Urinary bladder (tissue), 4 donors: Measurements from ENCODE around the gene SEC14L5. TPM values are rescaled to one million over a fixed set of nuclear protein-coding genes. Genes with fewer than 3 reads are reported as not detected.

ENCODE experiments used
- DNase-seq: peaks from one replicate; pipeline ENCODE4 v3.0.0-alpha.2; 2015; ENCODE audit errors: extremely low spot score
- H3K27ac ChIP-seq: one replicate; pipeline ENCODE4 v1.5.1; 2013; ENCODE audit warnings: low read depth, mild to moderate bottlenecking, moderate library complexity
- H3K36me3 ChIP-seq: one replicate; pipeline ENCODE4 v1.6.1; 2013; ENCODE audit warnings: mild to moderate bottlenecking, moderate library complexity; ENCODE audit not compliant: insufficient read depth
- H3K4me1 ChIP-seq: one replicate; pipeline ENCODE4 v1.6.1; 2013; ENCODE audit warnings: mild to moderate bottlenecking, moderate library complexity; ENCODE audit not compliant: insufficient read depth
- H3K4me3 ChIP-seq: one replicate; pipeline ENCODE4 v1.5.1; 2013; ENCODE audit warnings: low read depth, low read length
- whole genome bisulfite sequencing: extraction: QIAGEN DNeasy Blood & Tissue Kit; methylation state at CpG from one replicate; pipeline ENCODE4 v1.1.7; 2013; 5-methylcytosine and 5-hydroxymethylcytosine counted together
- polyA plus RNA-seq: library from polyadenylated mRNA; stranded (reverse); fragments of 200-250 nt; gene quantifications from one replicate; pipeline ENCODE4 v1.2.3, GENCODE V29; 2013
- total RNA-seq: library from RNA; depleted of rRNA; stranded (reverse); fragments of >200 nt; gene quantifications from one replicate; pipeline ENCODE4 v1.2.3, GENCODE V29; 2014
- donor health status: healthy with polysubstance abuse.
- donor health status: healthy.

Gene SEC14L5
- total and polyA plus RNA-seq, 2 donors, result 0.42 to 0.48 TPM

DNA sequence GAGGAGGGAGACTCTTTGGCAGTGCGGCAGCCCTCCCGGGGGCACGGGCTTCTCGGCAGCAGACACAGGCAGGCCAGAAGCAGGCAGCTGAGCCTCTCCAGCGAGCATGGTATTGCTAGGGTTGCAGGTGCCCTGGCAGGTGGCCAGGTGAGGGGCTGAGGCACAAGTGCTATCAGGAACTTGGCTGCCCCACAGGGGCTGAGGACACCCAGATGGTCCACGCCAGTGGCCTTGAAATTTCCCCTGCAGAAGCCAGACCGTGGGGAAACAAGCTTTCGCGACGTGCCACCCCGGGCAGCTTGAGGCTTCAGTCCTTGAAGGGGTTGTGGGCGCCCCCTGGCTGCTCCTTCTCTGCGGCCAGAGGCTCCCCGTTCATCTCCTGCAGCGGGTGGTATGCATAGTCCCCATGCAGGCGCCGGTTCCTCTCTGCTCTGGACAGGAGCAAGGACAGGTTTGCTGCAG lies 67.1 kb downstream of the SEC14L5 start:
- Histone ChIP-seq H3K4me1 (no peaks in the 10 kb centered on the region), H3K36me3 (no peaks in the 10 kb centered on the region), H3K4me3 (no peak overlapping the region), H3K27ac (no peak overlapping the region)
- WGBS, result 41% methylated on average over 17 of the region's 17 CpGs
- DNase-seq, result no peak

GRCh38 chr16:5026664-5027063 lies 68.5 kb downstream of the SEC14L5 start:
- Histone ChIP-seq H3K4me3 (no peak overlapping the region), H3K36me3 (no peaks in the 10 kb centered on the region), H3K4me1 (no peaks in the 10 kb centered on the region), H3K27ac (no peak overlapping the region)
- WGBS, result 92% methylated on average over 8 of the region's 8 CpGs
- no peak for DNase-seq

DNA sequence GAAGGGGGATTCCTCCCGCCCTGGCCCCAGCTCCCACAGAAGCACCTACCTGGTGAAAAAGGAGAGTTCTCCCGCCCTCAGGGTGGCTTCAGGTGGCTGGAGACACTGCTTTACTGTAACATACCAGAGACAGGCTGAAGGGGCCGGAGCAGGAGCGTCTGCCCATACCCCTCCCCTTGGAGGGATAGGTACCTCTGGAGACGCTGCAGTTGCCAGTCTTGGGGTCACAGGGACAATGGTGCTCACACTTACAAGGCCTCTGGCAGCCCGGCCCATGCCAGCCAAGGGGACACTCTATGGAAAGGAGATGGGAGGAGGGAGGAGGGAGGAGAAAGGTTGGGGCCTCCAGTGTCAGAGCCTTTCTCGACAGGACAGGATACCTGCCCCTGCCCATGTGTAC lies 69.0 kb downstream of the SEC14L5 start:
- no peak overlapping the region for H3K4me3 ChIP-seq
- WGBS, result 92% methylated on average over 7 of the region's 7 CpGs
- DNase-seq, result no peak
- no peaks in the 10 kb centered on the region for H3K36me3 ChIP-seq
- no peak overlapping the region for H3K27ac ChIP-seq
- no peaks in the 10 kb centered on the region for H3K4me1 ChIP-seq

GRCh38 chr16:5027575-5028235 lies 69.6 kb downstream of the SEC14L5 start:
- Histone ChIP-seq H3K36me3 (no peaks in the 10 kb centered on the region), H3K27ac (no peak overlapping the region), H3K4me3 (no peak overlapping the region), H3K4me1 (no peaks in the 10 kb centered on the region)
- no peak for DNase-seq
- WGBS, result 94% methylated on average over 32 of the region's 32 CpGs

DNA sequence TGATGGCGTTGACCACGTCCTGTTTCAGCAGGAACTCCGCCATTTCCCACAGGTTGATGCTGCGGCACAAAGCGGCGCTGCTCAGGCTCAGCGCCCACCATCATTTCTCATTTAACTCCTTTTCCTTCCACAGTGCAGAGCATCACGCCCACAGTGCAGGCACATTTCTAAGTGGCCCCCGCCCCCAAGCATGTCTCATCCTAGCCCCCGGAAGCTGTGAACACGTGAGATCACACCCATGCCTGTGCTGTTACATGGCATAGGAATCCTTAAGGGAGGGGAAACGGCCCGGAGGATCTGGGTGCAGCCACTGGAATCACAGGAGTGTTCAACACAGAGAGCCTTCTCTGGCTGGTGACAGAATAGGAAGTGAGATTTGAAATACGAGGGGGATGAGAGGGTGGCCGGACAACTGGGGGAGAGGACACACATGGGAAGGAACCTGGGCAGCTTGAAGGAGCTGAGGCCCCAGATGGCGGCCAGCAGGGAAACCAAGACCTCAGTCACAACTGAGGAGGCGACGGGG lies 70.9 kb downstream of the SEC14L5 start:
- no peak for DNase-seq
- 88% methylated on average over 18 of the region's 18 CpGs for WGBS
- Histone ChIP-seq H3K4me3 (no peak overlapping the region), H3K4me1 (no peaks in the 10 kb centered on the region), H3K36me3 (no peaks in the 10 kb centered on the region), H3K27ac (no peak overlapping the region)

DNA sequence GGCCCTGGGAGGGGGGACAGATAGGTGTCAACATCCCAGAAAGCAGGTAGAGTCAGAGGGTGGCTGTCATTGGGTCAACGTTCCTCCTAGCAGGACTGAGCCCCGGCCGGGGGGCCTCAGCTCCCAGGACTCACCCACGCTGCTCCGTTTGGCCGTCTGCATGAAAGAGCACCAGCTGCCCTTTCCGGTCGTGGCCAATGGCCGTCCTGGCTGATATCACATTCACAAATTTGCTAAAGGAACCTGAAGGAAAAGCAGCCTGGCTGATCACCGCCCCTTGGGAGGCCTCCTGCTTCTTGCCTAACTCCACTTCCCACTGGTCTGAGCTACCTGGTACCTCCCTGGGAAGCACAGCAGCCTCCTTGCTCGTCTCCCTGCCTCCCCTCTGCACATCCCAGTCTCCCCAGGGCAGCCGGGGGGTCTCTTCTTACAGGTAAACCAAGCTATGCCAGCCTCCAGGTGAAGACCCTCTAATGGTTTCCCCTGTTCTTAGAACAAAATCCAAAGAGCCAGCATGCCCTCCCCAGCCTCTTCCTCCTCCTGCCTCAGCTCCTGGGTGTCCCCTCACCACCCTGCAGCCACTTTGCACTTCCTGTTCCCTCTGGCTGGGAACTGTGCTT lies 72.2 kb downstream of the SEC14L5 start:
- 84% methylated on average over 12 of the region's 12 CpGs for WGBS
- no peak for DNase-seq
- no peaks in the 10 kb centered on the region for H3K36me3 ChIP-seq
- H3K4me3 ChIP-seq, result no peak overlapping the region
- H3K27ac ChIP-seq, result no peak overlapping the region
- H3K4me1 ChIP-seq, result no peaks in the 10 kb centered on the region

DNA sequence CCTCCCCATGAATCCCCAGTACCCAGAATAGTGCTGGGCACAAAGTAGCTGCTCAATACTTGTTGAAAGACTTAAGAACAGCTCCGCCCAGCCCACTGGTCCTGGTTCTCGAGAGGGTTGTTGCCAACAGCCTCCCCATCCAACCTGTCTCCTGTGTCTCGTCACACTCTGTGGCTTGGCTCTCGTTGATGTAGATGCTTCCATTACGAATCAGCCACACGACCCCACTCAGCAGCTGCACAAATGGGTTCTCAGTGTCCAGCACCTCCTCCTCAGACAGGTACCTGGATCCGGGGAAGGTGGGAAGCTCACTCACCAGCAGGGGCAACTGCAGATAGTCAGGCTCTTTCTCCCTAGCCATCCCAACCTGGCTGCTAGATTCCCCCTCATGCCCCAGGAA lies 73.5 kb downstream of the SEC14L5 start:
- WGBS, result 82% methylated on average over 7 of the region's 7 CpGs
- H3K4me1 ChIP-seq, result no peaks in the 10 kb centered on the region
- H3K27ac ChIP-seq, result no peak overlapping the region
- DNase-seq, result no peak
- no peak overlapping the region for H3K4me3 ChIP-seq
- no peaks in the 10 kb centered on the region for H3K36me3 ChIP-seq

- H3K36me3 ChIP-seq, result no peaks in the 10 kb centered on the region
- peak overlapping the region; percentile 91 for H3K4me3 ChIP-seq
- no peak for DNase-seq
- 38% methylated on average over 12 of the region's 12 CpGs for WGBS
- no peak overlapping the region for H3K27ac ChIP-seq
- H3K4me1 ChIP-seq, result no peaks in the 10 kb centered on the region
These were observed 74.6 kb downstream of the SEC14L5 start for GRCh38 chr16:5032748-5033167.

DNA sequence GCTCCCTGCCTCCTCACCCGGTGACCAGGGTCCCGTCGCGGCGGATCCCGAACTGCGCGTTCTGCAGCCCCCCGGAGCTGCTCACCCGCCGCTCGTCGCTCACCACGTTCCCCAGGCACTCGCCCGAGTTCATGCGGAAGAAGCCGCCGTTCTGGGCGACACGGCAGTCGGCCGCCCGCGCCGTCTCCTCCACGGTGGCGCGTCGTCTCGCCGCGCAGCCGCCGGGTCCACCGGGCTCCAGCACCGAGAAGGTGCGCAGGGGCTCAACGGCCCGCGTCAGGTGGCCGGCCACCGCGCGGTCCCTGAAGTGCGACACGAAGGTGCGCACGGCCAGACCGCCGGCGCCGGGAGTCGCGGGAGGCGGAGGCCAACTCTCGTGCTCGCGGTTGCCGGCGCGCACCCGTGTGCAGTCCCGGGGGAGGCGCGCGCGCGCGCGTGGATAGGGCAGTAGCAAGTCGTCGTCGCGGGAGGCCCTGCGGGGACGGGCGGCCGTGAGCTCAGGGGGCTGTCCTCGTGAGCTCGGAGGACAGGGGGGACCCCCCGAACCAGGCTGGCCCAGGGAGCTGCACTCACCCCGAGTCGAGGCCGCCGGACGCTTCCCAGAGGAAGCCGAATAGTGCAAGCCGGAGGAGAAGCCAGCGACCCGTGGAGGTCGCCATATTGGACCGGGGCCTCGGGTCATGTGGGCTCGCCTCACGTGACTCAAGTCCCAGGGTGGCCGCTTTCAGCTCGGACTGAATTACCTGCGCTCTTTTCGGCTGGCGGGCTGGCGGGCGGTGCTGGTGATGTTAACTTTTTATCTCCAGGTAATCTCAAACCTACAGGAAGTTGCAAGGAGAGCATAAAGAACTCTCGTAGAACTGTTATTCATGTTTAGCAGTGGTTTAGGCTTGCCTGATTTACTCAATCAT lies 75.4 kb downstream of the SEC14L5 start, which contains the start of gene NAGPA:
NAGPA (minus strand) TSS at position 680 of the 911 bp plus-strand sequence; CDS start at position 659, 21 bp downstream.
- under 1% methylated on average over 104 of the region's 104 CpGs for WGBS
- H3K4me1 ChIP-seq, result no peaks in the 10 kb centered on the region
- peak within 1 kb of the TSS; percentile 91 for H3K4me3 ChIP-seq
- no peak within 1 kb of the TSS for H3K27ac ChIP-seq
- H3K36me3 ChIP-seq, result no peaks in the 10 kb centered on the region
- DNase-seq, result peak; percentile 58

DNA sequence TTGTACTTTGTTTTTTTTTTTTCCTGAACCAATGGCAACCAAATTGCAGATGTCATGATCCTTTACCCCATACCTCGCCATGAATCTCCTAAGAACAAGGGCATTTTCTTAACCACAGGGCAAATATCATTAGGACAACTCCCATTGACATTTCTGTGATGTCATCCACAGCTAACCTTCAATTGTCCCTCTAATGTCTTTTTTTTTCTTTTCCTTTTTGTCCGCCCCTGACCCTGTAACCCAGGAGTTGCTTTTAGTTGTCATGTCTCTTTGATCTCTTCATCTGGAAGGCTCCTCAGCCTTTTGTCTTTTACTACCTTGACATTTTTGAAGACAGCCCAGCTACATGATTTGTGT lies 76.0 kb downstream of the SEC14L5 start:
- H3K4me1 ChIP-seq, result no peaks in the 10 kb centered on the region
- H3K36me3 ChIP-seq, result no peaks in the 10 kb centered on the region
- DNase-seq, result no peak
- no peak overlapping the region for H3K27ac ChIP-seq
- 17% methylated on average over 2 of the region's 2 CpGs for WGBS
- H3K4me3 ChIP-seq, result peak overlapping the region; percentile 91

DNA sequence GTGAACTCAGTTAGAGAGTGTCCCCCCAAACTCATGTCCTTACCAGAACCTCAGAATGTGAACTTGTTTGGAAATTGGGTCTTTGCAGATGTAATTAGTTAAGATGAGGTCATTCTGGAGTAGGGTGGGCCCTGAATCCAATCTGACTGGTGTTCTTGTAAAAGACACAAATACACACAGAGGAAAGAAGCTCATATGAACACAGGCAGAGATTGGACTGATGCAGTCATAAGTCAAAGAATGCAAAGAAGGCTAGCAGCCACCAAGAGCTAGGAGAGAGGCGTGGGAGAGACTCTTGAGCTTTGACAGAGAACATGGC lies 77.7 kb downstream of the SEC14L5 start:
- 68% methylated on average over 1 of the region's 1 CpG for WGBS
- Histone ChIP-seq H3K4me3 (no peak overlapping the region), H3K4me1 (no peaks in the 10 kb centered on the region), H3K36me3 (no peaks in the 10 kb centered on the region), H3K27ac (no peak overlapping the region)
- DNase-seq, result no peak

- Histone ChIP-seq H3K4me1 (no peaks in the 10 kb centered on the region), H3K4me3 (no peak overlapping the region), H3K27ac (no peak overlapping the region), H3K36me3 (no peaks in the 10 kb centered on the region)
- no peak for DNase-seq
- WGBS, result 48% methylated on average over 12 of the region's 12 CpGs
These were observed 78.4 kb downstream of the SEC14L5 start for GRCh38 chr16:5036228-5037156.

DNA sequence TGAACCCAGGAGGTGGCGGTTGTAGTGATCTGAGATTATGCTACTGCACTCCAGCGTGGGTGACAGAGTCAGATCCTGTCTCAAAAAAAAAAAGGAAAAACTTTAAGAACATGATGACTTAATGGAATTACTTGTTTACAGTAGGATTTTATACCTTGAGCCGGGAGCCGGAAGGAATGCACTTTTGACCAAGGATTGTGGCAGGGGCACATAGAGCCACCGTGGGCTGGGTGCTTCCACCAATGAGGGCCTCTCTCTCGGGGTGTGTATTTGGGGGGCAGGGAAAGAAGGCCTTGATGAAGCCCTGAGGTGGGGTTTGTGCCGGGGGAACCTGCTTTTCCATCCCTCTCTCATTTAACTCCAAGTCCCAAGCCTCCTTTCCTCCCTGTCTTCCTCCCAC lies 82.3 kb downstream of the SEC14L5 start:
- no peak overlapping the region for H3K27ac ChIP-seq
- H3K4me3 ChIP-seq, result no peak overlapping the region
- DNase-seq, result no peak
- no peaks in the 10 kb centered on the region for H3K36me3 ChIP-seq
- 34% methylated on average over 7 of the region's 7 CpGs for WGBS
- H3K4me1 ChIP-seq, result no peaks in the 10 kb centered on the region
